Suprapubic skin (tissue), 4 donors: ENCODE data around the gene RMI2. TPM values are rescaled to one million over a fixed set of nuclear protein-coding genes. Genes with fewer than 3 reads are reported as not detected.
"Not testable (repeated sequence)": the region's sequence is repeated elsewhere in the genome, so short reads cannot be mapped to it uniquely, and the experiment has no call there.

Source experiments
- DNase-seq, 2 donors: peaks; one replicate each; pipeline ENCODE4 v3.0.0-alpha.2; 2019; ENCODE audit warnings: low spot score in 2 of 2
- H3K27ac ChIP-seq: fragments of 200-600 bp; sonication (generic); one replicate; pipeline ENCODE4 v1.5.1; 2019
- H3K27me3 ChIP-seq: fragments of 200-600 bp; sonication (generic); one replicate; pipeline ENCODE4 v1.5.1; 2019
- H3K36me3 ChIP-seq: fragments of 200-600 bp; sonication (generic); one replicate; pipeline ENCODE4 v1.5.1; 2019
- H3K4me1 ChIP-seq: fragments of 200-600 bp; sonication (generic); one replicate; pipeline ENCODE4 v1.5.1; 2019
- H3K4me3 ChIP-seq: fragments of 200-600 bp; sonication (generic); one replicate; pipeline ENCODE4 v1.5.1; 2019; ENCODE audit warnings: mild to moderate bottlenecking
- H3K9me3 ChIP-seq: fragments of 200-600 bp; sonication (generic); one replicate; pipeline ENCODE4 v1.5.1; 2019
- EP300 ChIP-seq: sonication (generic); formaldehyde crosslinking; IDR thresholded peaks from one replicate; pipeline ENCODE4 v1.6.1; 2017; ENCODE audit warnings: antibody characterized with exemption
- POLR2A ChIP-seq, 2 donors: fragments of 450-650 bp; IDR thresholded peaks; one replicate each; pipeline ENCODE4 v1.6.1; 2017; ENCODE audit warnings: antibody characterized with exemption in 2 of 2, mild to moderate bottlenecking in 2 of 2, moderate library complexity in 2 of 2
- POLR2AphosphoS5 ChIP-seq, 3 donors: sonication (generic); formaldehyde crosslinking; IDR thresholded peaks; one replicate each; pipeline ENCODE4 v1.6.1; 2017; ENCODE audit warnings: antibody characterized with exemption in 3 of 3
- WGBS: methylation state at CpG from one replicate; pipeline ENCODE4 v1.1.5; 2018; 5-methylcytosine and 5-hydroxymethylcytosine counted together
- total RNA-seq, 4 donors: library from RNA; depleted of rRNA; stranded (reverse); fragments of >200 nt; gene quantifications; one replicate each; pipeline ENCODE4 v1.1.0, GENCODE V29; 2016
- TF ChIP-seq, protein P1 (sequence below), 2 donors: fragments of 200-600 bp in 1 of 2; fragments of 450-650 bp in 1 of 2; sonication (generic) in 1 of 2; IDR thresholded peaks; one replicate each; pipeline ENCODE4 v1.5.1; 2016 to 2019; ENCODE audit warnings: antibody characterized with exemption in 2 of 2, mild to moderate bottlenecking in 1 of 2, moderate library complexity in 1 of 2

RMI2 gene
- total RNA-seq, 4 donors from 2014 or later: 2.7 to 7.7 (median 6.4) TPM

DNA sequence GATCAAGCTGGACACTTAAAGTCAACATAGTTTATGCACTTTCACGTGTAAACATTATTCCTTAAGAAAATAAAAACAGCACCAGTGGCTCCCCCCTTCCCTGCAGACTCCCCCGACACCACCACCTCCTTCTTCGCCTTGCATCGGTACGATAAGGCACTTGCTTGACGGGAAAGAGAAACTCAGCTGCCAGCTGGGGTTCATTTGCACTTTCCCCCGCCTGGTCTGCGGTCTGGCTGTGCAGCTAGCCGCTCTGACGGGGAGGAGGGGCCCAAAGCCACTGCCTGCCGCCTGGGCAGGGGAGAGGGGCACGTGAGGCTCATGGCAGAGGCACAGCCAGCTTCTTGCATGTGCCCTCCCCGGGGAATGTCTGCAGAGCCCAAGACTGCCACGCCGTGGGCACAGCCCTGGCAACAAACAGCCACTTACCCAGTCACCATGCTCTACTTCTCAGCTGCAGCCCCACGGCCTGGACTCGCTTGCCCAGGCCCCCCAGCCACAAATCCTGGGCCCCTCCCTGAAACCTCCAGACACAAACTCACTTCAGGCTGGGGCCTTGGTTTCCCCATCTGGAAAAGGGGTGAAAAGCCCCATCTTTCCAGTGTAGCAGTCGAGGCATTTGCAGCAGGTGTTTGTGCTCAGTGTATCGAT, 47.6 kb upstream of the RMI2 start:
- peak in 1 of 2 donors; percentile 69 for DNase-seq
- no peaks in the 10 kb centered on the region for H3K36me3 ChIP-seq
- H3K4me3 ChIP-seq: peak overlapping the region; percentile 24
- no peak overlapping the region for H3K27ac ChIP-seq
- TF ChIP-seq EP300 (no peak), POLR2AphosphoS5 (IDR thresholded peaks at IDR 0.05) (no peak), POLR2A (IDR thresholded peaks at IDR 0.05) (no peak)
- TF ChIP-seq, protein P1, sequence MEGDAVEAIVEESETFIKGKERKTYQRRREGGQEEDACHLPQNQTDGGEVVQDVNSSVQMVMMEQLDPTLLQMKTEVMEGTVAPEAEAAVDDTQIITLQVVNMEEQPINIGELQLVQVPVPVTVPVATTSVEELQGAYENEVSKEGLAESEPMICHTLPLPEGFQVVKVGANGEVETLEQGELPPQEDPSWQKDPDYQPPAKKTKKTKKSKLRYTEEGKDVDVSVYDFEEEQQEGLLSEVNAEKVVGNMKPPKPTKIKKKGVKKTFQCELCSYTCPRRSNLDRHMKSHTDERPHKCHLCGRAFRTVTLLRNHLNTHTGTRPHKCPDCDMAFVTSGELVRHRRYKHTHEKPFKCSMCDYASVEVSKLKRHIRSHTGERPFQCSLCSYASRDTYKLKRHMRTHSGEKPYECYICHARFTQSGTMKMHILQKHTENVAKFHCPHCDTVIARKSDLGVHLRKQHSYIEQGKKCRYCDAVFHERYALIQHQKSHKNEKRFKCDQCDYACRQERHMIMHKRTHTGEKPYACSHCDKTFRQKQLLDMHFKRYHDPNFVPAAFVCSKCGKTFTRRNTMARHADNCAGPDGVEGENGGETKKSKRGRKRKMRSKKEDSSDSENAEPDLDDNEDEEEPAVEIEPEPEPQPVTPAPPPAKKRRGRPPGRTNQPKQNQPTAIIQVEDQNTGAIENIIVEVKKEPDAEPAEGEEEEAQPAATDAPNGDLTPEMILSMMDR (IDR thresholded peaks at IDR 0.05): no peak
- 14% methylated on average over 11 of the region's 19 CpGs for WGBS
- no peaks in the 10 kb centered on the region for H3K9me3 ChIP-seq
- no peaks in the 10 kb centered on the region for H3K27me3 ChIP-seq
- H3K4me1 ChIP-seq: peaks cover 16% of the 10 kb centered on the region

DNA sequence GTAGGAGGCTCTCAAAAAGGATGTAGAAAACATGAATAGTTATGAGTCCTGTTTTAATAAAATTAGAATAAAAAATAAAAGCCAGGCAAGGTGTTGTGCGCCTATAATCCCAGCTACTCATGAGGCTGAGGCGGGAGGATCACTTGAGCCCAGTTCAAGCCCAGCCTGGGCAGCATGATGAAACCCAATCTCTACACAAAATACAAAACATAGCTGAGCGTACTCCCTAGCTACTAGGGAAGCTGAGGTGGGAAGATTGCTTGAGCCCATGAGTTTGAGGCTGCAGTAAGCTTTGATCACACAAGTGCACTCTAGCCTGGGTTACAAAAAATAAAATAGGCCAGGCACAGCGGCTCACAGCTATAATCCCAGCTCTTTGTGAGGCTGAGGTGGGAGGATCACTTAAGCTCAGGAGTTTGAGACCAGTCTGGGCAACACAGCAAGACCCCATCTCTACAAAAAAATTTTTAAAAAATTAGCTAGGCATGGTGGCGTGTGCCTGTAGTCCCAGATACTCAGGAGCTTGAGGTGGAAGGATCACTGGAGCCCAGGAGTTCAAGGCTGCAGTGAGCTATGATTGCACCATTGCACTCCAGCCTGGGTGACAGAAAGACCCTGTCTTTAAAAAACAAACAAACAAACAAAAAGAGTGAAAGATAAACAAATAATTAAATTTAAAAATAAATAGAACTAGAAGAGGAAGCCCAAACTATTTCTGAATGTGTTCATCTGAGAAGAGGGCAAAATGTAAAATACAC, 46.9 kb upstream of the RMI2 start:
- Histone ChIP-seq H3K36me3 (no peaks in the 10 kb centered on the region), H3K4me1 (peaks cover 17% of the 10 kb centered on the region), H3K9me3 (no peaks in the 10 kb centered on the region), H3K27me3 (no peaks in the 10 kb centered on the region), H3K4me3 (no peak overlapping the region), H3K27ac (no peak overlapping the region)
- TF ChIP-seq POLR2A (IDR thresholded peaks at IDR 0.05) (no peak), POLR2AphosphoS5 (IDR thresholded peaks at IDR 0.05) (no peak), EP300 (no peak)
- TF ChIP-seq, protein P1 (IDR thresholded peaks at IDR 0.05): no peak
- DNase-seq: no peak
- WGBS: 88% methylated on average over 5 of the region's 5 CpGs

DNA sequence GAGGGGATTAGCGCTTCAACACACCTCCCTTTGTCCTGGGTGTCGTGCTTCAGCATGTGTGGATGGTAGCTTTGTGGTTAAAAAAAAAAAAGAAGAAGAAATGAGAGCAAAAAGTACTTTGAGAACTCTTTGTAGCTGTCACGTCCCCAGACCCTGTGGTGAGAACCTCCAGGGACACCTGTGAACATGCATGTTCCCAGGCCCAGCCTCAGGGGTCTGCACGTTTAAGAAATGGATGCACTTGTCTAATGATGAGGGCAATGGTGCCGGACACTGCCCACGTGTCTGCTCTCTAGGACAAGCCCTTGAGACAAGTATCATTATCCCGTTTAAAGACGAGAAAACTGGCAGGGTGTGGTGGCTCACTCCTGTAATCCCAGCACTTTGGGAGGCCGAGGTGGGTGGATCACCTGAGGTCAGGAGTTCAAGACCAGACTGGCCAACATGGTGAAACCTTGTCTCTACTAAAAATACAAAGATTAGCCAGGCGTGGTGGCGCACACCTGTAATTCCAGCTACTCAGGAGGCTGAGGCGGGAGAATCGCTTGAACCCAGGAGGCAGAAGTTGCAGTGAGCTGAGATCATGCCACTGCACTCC, 46.2 kb upstream of the RMI2 start:
- H3K4me3 ChIP-seq, DNase-seq, H3K27ac ChIP-seq, H3K9me3 ChIP-seq, H3K36me3 ChIP-seq, H3K27me3 ChIP-seq: not testable (repeated sequence)
- H3K4me1 ChIP-seq: peaks cover 21% of the 10 kb centered on the region
- 87% methylated on average over 13 of the region's 13 CpGs for WGBS

DNA sequence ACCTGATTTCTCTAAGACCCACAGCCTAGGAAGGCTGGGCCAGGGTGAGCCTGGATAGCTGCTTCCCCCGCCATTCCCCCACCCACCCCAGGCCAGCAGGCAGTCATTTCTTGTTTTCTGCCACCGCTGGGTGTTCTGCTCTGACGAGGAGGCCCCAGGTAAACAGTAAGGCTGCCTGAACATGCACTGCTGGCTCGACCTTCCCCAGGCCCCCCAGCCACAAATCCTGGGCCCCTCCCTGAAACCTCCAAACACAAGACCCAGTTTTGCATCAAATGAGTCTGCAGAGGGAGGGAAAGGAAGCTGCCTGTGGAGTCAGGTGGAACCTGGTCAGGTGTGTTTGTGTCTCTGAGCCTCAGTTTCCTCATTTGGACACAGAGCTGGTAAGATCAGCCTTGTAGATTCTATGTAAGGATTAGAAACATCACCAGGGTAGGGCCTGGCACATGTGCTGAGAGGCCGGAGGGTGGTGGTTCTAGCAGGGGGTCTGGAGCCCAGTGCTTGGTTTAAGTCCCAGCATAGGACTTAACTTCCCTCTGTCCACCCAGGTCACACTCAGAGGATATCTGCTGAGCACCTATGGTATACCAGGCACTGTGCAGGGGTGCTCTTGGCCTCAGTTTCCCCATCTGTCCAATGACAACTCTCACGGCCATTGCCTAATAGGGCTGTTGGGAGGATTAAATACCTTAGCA, 45.2 kb upstream of the RMI2 start:
- Histone ChIP-seq H3K27ac (no peak overlapping the region), H3K4me1 (peaks cover 21% of the 10 kb centered on the region)
- 74% methylated on average over 5 of the region's 6 CpGs for WGBS

GRCh38 chr16:11300560-11300892, 44.7 kb upstream of the RMI2 start:
- Histone ChIP-seq H3K27ac (no peak overlapping the region), H3K9me3 (no peaks in the 10 kb centered on the region), H3K36me3 (no peaks in the 10 kb centered on the region), H3K4me1 (peaks cover 21% of the 10 kb centered on the region), H3K27me3 (no peaks in the 10 kb centered on the region), H3K4me3 (no peak overlapping the region)
- no peak for TF ChIP-seq POLR2A (IDR thresholded peaks at IDR 0.05)
- no peak for TF ChIP-seq POLR2AphosphoS5 (IDR thresholded peaks at IDR 0.05)
- TF ChIP-seq, protein P1 (IDR thresholded peaks at IDR 0.05): no peak
- TF ChIP-seq EP300: no peak
- WGBS: 94% methylated on average over 5 of the region's 7 CpGs
- DNase-seq: no peak

More for the DNA sequence above, 45.2 kb upstream of the RMI2 start:
- Histone ChIP-seq H3K27me3 (no peaks in the 10 kb centered on the region), H3K9me3 (no peaks in the 10 kb centered on the region), H3K4me3 (no peak overlapping the region), H3K36me3 (no peaks in the 10 kb centered on the region)
- TF ChIP-seq POLR2AphosphoS5 (IDR thresholded peaks at IDR 0.05) (no peak), POLR2A (IDR thresholded peaks at IDR 0.05) (no peak), EP300 (no peak)
- no peak for DNase-seq
